Keratinocyte (primary cell): ENCODE results near the gene GJC1. TPM values are rescaled to one million over a fixed set of nuclear protein-coding genes. Genes with fewer than 3 reads are reported as not detected.

Experiments
- DNase-seq: peaks from one replicate; pipeline ENCODE4 v3.0.0-alpha.2; 2011; ENCODE audit warnings: low read depth, missing footprints, low spot score
- FAIRE-seq: peaks from 2 replicates; lab custom pipeline; 2011; peaks lifted over from hg19 to GRCh38; lab: Jason Lieb, UNC
- H2AFZ ChIP-seq: 2 replicates; pipeline ENCODE4 v1.6.0; 2012; ENCODE audit warnings: low read length, control low read depth, inconsistent platforms; ENCODE audit not compliant: control insufficient read depth
- H3K27ac ChIP-seq: 2 replicates; pipeline ENCODE4 v1.5.1; 2011; ENCODE audit warnings: low read length; ENCODE audit not compliant: control insufficient read depth, insufficient read depth
- H3K27me3 ChIP-seq: 3 replicates; pipeline ENCODE4 v1.6.0; 2011; ENCODE audit warnings: low read length; ENCODE audit not compliant: control insufficient read depth, insufficient read depth; ENCODE audit errors: extremely low read depth
- H3K36me3 ChIP-seq, 2 experiments: 2 replicates in 1 of 2; 3 replicates in 1 of 2; pipeline ENCODE4 v1.5.1; 2011; ENCODE audit warnings: low read length in 2 of 2, mild to moderate bottlenecking in 1 of 2; ENCODE audit not compliant: control insufficient read depth in 2 of 2, insufficient read depth in 2 of 2; ENCODE audit errors: extremely low read depth in 1 of 2
- H3K4me1 ChIP-seq: 3 replicates; pipeline ENCODE4 v1.5.1; 2011; ENCODE audit warnings: low read length; ENCODE audit not compliant: control insufficient read depth, insufficient read depth; ENCODE audit errors: extremely low read depth
- H3K4me2 ChIP-seq: 3 replicates; pipeline ENCODE4 v1.6.0; 2011; ENCODE audit warnings: low read depth, low read length; ENCODE audit not compliant: control insufficient read depth, insufficient read depth; ENCODE audit errors: extremely low read depth
- H3K4me3 ChIP-seq, 3 experiments: fragments of 200-600 bp in 1 of 3; sonication (generic) in 1 of 3; 2 replicates in 2 of 3; 3 replicates in 1 of 3; pipeline ENCODE4 v1.5.1; 2011 to 2016; ENCODE audit warnings: low read length in 3 of 3, mild to moderate bottlenecking in 3 of 3, control low read depth in 2 of 3, inconsistent platforms in 1 of 3, low read depth in 1 of 3, mixed read lengths in 1 of 3, mixed run types in 1 of 3, moderate library complexity in 1 of 3; ENCODE audit not compliant: control insufficient read depth in 2 of 3, insufficient read depth in 2 of 3; ENCODE audit errors: extremely low read depth in 1 of 3
- H3K79me2 ChIP-seq: 2 replicates; pipeline ENCODE4 v1.6.0; 2012; ENCODE audit warnings: low read length; ENCODE audit not compliant: control insufficient read depth, insufficient read depth
- H3K9ac ChIP-seq: 3 replicates; pipeline ENCODE4 v1.6.0; 2011; ENCODE audit warnings: low read length; ENCODE audit not compliant: control insufficient read depth, insufficient read depth; ENCODE audit errors: extremely low read depth
- H3K9me1 ChIP-seq: 3 replicates; pipeline ENCODE4 v1.6.0; 2011; ENCODE audit warnings: low read length; ENCODE audit not compliant: control insufficient read depth, insufficient read depth; ENCODE audit errors: extremely low read depth
- H3K9me3 ChIP-seq: 2 replicates; pipeline ENCODE4 v1.5.1; 2012; ENCODE audit warnings: low read depth, low read length; ENCODE audit not compliant: control insufficient read depth
- H4K20me1 ChIP-seq: 3 replicates; pipeline ENCODE4 v1.6.0; 2011; ENCODE audit warnings: low read length; ENCODE audit not compliant: control insufficient read depth, insufficient read depth; ENCODE audit errors: extremely low read depth
- CTCF ChIP-seq, 3 experiments: IDR thresholded peaks in 1 of 3; conservative IDR thresholded peaks in 1 of 3; optimal IDR thresholded peaks in 1 of 3; 2 replicates in 2 of 3; 3 replicates in 1 of 3; pipeline versions ENCODE3 to v1.5.1; 2011; ENCODE audit warnings: low read length in 3 of 3, mild to moderate bottlenecking in 3 of 3, moderate library complexity in 2 of 3, control low read depth in 1 of 3, inconsistent platforms in 1 of 3; ENCODE audit not compliant: insufficient read depth in 2 of 3; ENCODE audit errors: extremely low read depth in 1 of 3
- EZH2 ChIP-seq: IDR thresholded peaks from one replicate; pipeline ENCODE4 v1.6.1; 2012; ENCODE audit warnings: inconsistent platforms, mild to moderate bottlenecking, low read length, moderate library complexity
- dilution Hi-C: fragments of 300-500 bp; cut with MboI; formaldehyde crosslinking; loops from one replicate; pipeline ENCODE4 v1.7.0; 2020; ENCODE audit warnings: low sequenced_read_pairs; ENCODE audit not compliant: extremely low pct_ligation_motif_present
- polyA plus RNA-seq, 5 experiments: library from polyadenylated mRNA; depleted of rRNA in 3 of 5; stranded (reverse) in 3 of 5; stranded (forward) in 1 of 5; unstranded in 1 of 5; fragments of >200 nt; gene quantifications; 1 replicate in 1 of 5; 2 replicates in 3 of 5; 3 replicates in 1 of 5; pipeline versions ENCODE4 v1.2.1 to v1.2.3, GENCODE V29; 2011 to 2012; ENCODE audit warnings: missing spikeins in 2 of 5, low read depth in 1 of 5, low replicate concordance in 1 of 5

The GJC1 gene
- polyA plus RNA-seq, 1 donor (not counting 4 experiments of a cell fraction or from before 2014, with no cell fraction given): 11.1 TPM

GRCh38 chr17:44782326-44782850 is 47.7 kb downstream of the GJC1 start:
- H3K36me3 ChIP-seq: no peaks in the 10 kb centered on the region
- DNase-seq (no peak), FAIRE-seq (no peak)
- dilution Hi-C loops: no loop called here
- H3K9me1 ChIP-seq: no peaks in the 10 kb centered on the region
- no peaks in the 10 kb centered on the region for H3K79me2 ChIP-seq
- TF ChIP-seq EZH2 (no peak), CTCF (optimal IDR thresholded peaks at IDR 0.05 in 1 of 3, IDR thresholded peaks at IDR 0.05 in 1 of 3, conservative IDR thresholded peaks at IDR 0.05 in 1 of 3; ENCODE audit: extremely low read depth in 1 of 3, insufficient read depth in 2 of 3, low read length in 3 of 3) (no peak)
- H3K4me1 ChIP-seq: peaks cover 3% of the 10 kb centered on the region
- H3K27ac ChIP-seq: no peak overlapping the region
- H3K9me3 ChIP-seq: no peaks in the 10 kb centered on the region
- no peak overlapping the region for H3K4me3 ChIP-seq
- H2AFZ ChIP-seq: no peak overlapping the region
- H3K4me2 ChIP-seq: no peak overlapping the region
- no peaks in the 10 kb centered on the region for H4K20me1 ChIP-seq
- no peak overlapping the region for H3K9ac ChIP-seq
- H3K27me3 ChIP-seq: peaks cover 3% of the 10 kb centered on the region

GRCh38 chr17:44781551-44782325 is 48.3 kb downstream of the GJC1 start:
- no peak for FAIRE-seq
- Histone ChIP-seq H3K4me1 (peaks cover 3% of the 10 kb centered on the region), H4K20me1 (no peaks in the 10 kb centered on the region), H3K27ac (no peak overlapping the region), H3K27me3 (peaks cover 9% of the 10 kb centered on the region), H3K4me3 (no peak overlapping the region), H2AFZ (no peak overlapping the region), H3K36me3 (no peaks in the 10 kb centered on the region), H3K9me1 (no peaks in the 10 kb centered on the region), H3K9me3 (no peaks in the 10 kb centered on the region), H3K79me2 (no peaks in the 10 kb centered on the region), H3K4me2 (no peak overlapping the region), H3K9ac (no peak overlapping the region)
- dilution Hi-C loops: no loop called here
- TF ChIP-seq EZH2: no peak
- no peak for TF ChIP-seq CTCF (optimal IDR thresholded peaks at IDR 0.05 in 1 of 3, IDR thresholded peaks at IDR 0.05 in 1 of 3, conservative IDR thresholded peaks at IDR 0.05 in 1 of 3; ENCODE audit: extremely low read depth in 1 of 3, insufficient read depth in 2 of 3, low read length in 3 of 3)
- no peak for DNase-seq
